OCI-M1 (cell line): ENCODE data around the gene PDE6G.

Experiments
- DNase-seq: peaks from one replicate; lab custom pipeline; 2025; lab: John Stamatoyannopoulos, UW

Gene PDE6G

GRCh38 chr17:81662002-81662401 is 5.7 kb upstream of the PDE6G start:
- no peak for DNase-seq

DNA sequence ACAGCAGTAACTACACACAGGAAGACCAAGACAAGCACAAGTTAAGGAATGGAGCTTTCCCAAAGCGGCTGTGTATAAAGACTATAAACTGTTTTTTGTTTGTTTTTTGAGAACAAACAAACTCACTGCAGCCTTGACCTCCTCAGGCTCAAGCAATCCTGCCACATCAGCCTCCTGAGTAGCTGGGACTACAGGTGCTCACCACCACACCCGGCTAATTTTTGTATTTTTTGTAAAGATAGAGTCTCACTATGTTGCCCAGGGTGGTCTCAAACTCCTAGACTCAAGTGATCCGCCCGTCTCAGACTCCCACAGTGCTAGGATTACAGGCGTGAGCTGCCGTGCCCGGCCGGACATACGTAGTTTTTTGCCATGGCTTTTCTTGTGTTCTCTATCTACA is 4.1 kb upstream of the PDE6G start:
- DNase-seq: no peak

DNA sequence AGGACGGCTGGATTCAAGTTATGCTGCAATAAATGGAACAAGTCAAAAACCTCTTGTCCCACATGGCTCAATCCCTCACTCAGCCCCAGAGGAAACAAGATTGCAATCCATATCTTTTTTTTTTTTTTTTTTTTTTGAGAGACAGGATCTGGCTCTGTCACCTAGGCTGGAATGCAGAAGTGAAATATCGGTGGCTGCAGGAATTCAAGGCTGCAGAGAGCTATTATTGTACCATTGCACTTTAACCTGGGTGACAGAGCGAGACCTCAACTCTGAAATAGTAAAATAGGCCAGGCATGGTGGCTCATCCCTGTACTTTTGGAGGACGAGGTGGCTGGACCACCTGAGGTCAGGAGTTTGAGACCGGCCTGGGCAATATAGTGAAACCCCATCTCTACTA is 2.7 kb upstream of the PDE6G start:
- no peak for DNase-seq

GRCh38 chr17:81656835-81657234 is 493 bp upstream of the PDE6G start:
- no peak for DNase-seq

- no peak for DNase-seq
Measured at GRCh38 chr17:81655378-81656117, 794 bp downstream of the PDE6G start.

GRCh38 chr17:81652906-81653771 is 3.2 kb downstream of the PDE6G start:
- no peak for DNase-seq

DNA sequence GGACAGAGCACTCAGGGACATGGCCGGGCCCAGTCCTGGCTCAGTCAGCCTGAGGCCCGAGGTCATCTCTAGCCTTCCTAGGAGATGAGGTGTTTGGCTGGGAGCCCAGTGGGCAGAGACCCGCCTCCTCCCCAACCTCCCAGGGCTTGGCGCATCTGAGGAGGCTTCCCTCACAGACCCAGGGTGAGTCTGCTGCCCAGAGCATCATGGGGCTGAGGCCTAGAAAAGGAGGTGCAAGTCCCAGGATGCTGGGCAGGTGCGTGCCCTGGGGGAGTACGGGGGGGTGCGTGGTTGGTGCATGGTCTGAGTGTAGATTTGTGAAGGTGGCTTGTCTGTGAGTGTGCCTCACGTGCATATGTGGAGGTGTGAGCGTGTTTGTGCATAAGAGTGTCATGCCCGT is 4.7 kb downstream of the PDE6G start:
- DNase-seq: no peak

DNA sequence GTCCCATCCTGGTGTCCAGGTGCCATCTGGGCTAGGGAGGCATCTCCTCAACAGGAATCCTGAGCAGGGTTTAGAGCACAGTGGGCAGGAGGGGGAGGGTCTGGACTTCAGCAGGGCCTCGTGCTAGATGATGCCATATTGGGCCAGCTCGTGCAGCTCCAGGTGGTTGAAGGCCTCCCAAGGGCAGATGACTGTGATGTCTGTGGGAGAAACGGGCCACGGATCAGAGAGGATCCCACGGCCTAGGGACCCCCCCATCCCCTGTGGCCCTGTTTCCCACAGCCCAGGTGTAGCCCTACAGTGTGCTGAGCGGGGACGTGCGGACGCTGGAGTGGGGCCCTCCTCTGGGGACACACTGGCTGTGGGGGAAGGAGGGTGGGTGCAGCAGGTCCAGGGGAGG is 5.4 kb downstream of the PDE6G start:
- no peak for DNase-seq

DNA sequence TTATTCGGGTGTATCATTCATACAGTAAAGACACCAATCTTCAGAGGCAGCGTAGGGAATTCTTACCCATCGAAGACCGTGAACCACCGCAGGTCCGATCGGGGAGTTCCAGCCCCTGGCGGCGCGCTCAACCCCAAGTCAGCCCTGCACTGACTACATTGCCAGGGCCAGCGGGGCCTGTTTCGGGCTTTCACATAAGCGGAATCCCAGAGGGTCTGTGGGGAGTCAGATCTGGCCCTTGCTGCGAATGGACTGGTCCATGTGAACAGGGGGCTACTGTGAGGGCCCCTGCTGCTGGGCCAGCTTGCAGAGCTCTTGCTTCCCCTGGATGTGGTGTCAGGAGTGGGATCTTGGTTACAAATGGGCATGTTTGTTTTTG is 7.6 kb downstream of the PDE6G start:
- DNase-seq: no peak

DNA sequence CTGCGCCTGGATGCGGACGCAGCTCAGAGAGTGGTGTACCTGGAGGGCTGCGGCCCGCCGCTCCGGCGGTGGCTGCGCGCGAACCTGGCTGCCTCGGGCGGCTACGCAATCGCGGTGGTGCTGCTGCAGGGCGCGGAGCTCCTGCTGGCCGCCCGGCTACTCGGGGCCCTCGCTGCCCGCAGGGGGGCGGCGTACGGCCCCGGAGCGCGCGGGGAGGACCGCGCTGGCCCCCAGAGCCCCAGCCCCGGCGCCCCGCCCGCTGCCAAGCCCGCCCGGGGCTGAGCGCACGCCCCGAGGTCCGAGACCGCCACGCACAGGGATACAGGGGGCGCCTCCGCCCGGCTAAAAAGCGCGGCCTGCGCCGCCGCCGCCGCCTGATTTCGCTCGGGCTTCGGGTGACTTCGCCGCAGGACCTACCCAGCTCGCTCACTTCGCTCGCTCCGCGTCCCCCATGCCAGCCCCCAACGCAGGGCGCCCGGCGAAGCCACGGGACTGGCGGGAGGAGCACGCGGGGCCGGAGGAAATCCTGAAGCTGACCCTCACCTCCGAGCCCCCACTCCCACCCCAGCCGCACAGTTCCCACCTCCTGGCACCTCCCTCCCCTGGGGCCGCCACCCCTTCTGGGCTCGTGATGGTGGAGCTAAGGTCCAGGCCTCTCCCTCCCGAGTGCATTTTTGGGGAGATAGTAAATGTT is 8.2 kb downstream of the PDE6G start:
- no peak for DNase-seq

GRCh38 chr17:81647640-81648012 is 8.7 kb downstream of the PDE6G start:
- no peak for DNase-seq

- DNase-seq: no peak
Measured at GRCh38 chr17:81646869-81647600, 9.3 kb downstream of the PDE6G start.

GRCh38 chr17:81644976-81645952 is 11.1 kb downstream of the PDE6G start:
- no peak for DNase-seq

DNA sequence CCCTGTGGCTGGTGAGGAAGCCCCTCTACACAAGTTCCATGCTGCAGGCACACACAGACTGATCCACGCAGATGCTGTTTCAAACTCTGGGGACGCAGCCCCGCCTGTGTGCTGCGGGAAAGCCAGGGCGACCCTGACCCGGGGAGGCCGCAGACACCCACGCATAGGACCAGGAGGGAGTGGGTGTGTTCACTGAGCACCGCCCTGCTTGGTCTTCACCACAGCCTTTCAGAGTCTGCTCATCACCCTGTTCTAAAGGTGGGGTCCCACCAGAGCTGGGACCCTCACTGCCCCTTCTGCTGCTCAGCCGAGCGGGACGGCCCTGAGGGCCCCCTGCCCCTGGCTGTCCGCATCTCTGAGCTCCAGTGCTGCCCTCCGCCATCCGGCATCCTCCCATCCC is 11.8 kb downstream of the PDE6G start:
- DNase-seq: no peak

DNA sequence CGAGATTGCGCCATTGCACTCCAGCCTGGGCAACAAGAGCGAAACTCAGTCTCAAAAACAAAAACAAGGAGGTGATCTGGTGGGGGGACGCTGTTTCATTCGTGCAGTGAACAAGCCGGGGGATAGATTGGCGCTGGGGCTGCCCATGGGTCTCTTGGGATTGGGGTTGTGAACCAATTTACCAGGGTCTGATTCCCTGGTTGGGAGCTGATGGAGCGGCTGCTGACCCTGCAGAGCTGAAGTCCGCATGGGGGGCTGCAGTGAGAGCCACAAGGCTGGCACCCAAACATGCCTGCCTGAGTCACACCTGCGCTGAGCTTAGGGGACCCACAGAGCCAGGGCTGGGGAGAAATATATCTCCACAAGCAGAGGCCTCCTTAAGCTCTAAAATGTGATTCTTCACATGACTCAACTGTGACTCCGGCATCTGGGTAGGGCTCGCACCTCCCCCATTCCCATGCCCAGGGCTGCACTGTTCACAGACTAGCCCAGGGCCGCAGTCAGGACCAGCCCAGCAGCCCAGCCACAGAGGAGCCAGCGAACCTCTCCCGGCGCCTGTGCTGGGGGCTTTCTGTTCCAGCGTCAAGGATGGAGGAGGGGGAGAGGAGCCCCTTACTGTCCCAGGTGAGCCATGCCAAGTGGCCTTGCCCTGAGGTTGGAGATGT is 14.4 kb downstream of the PDE6G start:
- peak; percentile 8 for DNase-seq

DNA sequence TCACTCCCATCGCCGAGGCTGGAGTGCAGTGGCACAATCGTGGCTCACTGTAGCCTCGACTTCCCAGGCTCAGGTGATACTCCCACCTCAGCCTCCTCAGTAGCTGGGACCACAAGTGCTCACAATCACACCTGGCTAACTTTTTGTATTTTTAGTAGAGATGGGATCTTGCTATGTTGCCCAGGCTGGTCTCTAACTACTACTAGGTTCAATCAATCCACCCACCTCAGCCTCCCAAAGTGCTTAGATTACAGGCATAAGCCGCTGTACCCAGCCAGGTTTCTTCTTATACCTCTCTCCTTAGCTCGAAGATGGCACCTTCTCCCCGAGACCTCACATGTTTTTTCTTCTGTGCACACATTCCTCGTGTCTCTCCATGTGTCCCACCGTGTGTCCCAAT is 16.3 kb downstream of the PDE6G start:
- no peak for DNase-seq

- DNase-seq: no peak
Measured at GRCh38 chr17:81638683-81639082, 17.7 kb downstream of the PDE6G start.

GRCh38 chr17:81636505-81637288 is 19.6 kb downstream of the PDE6G start, which contains the start of the genes NPLOC4 and TSPAN10:
Gene NPLOC4, minus strand, starts transcription at chr17:81637112. Its CDS starts 182 bp downstream, at chr17:81636930.
Gene TSPAN10, plus strand, starts transcription at chr17:81637196. Its CDS starts 5,217 bp downstream, at chr17:81642413.
- peak; percentile 91 for DNase-seq

DNA sequence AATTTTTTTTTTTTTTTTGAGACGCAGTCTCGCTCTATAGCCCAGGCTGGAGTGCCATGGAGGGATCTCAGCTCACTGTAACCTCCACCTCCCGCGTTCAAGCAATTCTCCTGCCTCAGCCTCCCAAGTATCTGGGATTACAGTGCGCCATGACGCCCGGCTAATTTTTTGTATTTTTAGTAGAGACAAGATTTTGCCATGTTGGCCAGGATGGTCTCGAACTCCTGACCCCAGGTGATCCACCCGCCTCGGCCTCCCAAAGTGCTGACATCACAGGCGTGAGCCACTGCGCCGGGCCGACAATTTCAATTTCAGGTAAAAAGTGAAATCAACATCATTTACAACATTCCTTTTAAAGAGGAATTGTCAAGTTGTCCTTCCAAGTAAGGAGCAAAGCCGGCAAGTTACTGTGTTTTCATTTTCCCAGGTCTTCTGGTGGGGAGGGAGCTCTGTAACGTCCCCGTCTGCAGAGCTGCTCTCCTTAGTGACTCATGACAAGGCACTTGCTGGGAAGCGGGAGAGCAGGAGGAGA is 20.3 kb downstream of the PDE6G start:
- peak; percentile 57 for DNase-seq
